GM12878 (cell line): ENCODE data around the gene AATF. TPM values are rescaled to one million over a fixed set of nuclear protein-coding genes. Genes with fewer than 3 reads are reported as not detected.

ENCODE experiments used
- ATAC-seq: fragments of 200-7000 bp; cut with Tn5 transposase; 3 replicates; pipeline ENCODE4 v1.9.1; 2020; ENCODE audit warnings: mild to moderate bottlenecking, moderate library complexity
- BruUV-seq: library from RNA; stranded (reverse); fragments of 400-500 nt; replicated peaks from 2 replicates; lab custom pipeline; 2021; lab: Mats Ljungman, UMichigan
- CTCF ChIA-PET: fragments of 300-600 bp; sonication (Branson Sonifier 250); formaldehyde crosslinking; extraction: SDS; loops from one replicate; lab custom pipeline; 2021; ENCODE audit warnings: inconsistent platforms; lab: Yijun Ruan, JAX
- POLR2A ChIA-PET: fragments of 350-600 bp; formaldehyde crosslinking; extraction: SDS; loops from one replicate; lab custom pipeline; 2021; ENCODE audit warnings: inconsistent platforms; lab: Charles Lee
- RAD21 ChIA-PET: fragments of 300-600 bp; sonication (Branson Sonifier 250); formaldehyde crosslinking; loops from one replicate; lab custom pipeline; 2023; ENCODE audit warnings: antibody characterized with exemption; ENCODE audit not compliant: unreplicated experiment; lab: Charles Lee
- SMC1A ChIA-PET: fragments of 300-600 bp; sonication (Branson Sonifier 250); formaldehyde crosslinking; loops from one replicate; lab custom pipeline; 2023; ENCODE audit not compliant: unreplicated experiment, uncharacterized antibody; lab: Charles Lee
- DNase-seq: peaks from one replicate; pipeline ENCODE4 v3.0.0-alpha.2; 2011; ENCODE audit warnings: low read depth, low spot score
- FAIRE-seq: peaks from 3 replicates; lab custom pipeline; 2011; peaks lifted over from hg19 to GRCh38; lab: Jason Lieb, UNC
- H2AFZ ChIP-seq: 2 replicates; pipeline ENCODE4 v1.6.0; 2011; ENCODE audit warnings: low read depth, low read length, control low read depth; ENCODE audit not compliant: control insufficient read depth
- H3K27ac ChIP-seq: 2 replicates; pipeline ENCODE4 v1.5.1; 2011; ENCODE audit warnings: control low read depth; ENCODE audit not compliant: control insufficient read depth, insufficient read depth
- H3K27me3 ChIP-seq, 2 experiments: replicated peaks in 1 of 2; 2 replicates each; pipeline versions ENCODE4 v1.6.0 to v1.6.1; 2011; ENCODE audit warnings: low read length in 1 of 2; ENCODE audit not compliant: control insufficient read depth in 2 of 2, insufficient read depth in 2 of 2
- H3K36me3 ChIP-seq, 2 experiments: 2 replicates each; pipeline ENCODE4 v1.5.1; 2011; ENCODE audit warnings: low read length in 1 of 2; ENCODE audit not compliant: control insufficient read depth in 2 of 2, insufficient read depth in 2 of 2
- H3K4me1 ChIP-seq: 2 replicates; pipeline ENCODE4 v1.6.1; 2011; ENCODE audit warnings: mild to moderate bottlenecking, low read length, moderate library complexity, mixed read lengths; ENCODE audit not compliant: control insufficient read depth, insufficient read depth
- H3K4me2 ChIP-seq: 2 replicates; pipeline ENCODE4 v1.6.0; 2011; ENCODE audit warnings: control low read depth; ENCODE audit not compliant: control insufficient read depth, insufficient read depth
- H3K4me3 ChIP-seq: fragments of 200-600 bp; sonication (generic); 2 replicates; pipeline ENCODE4 v1.5.1; 2016
- H3K79me2 ChIP-seq: 2 replicates; pipeline ENCODE4 v1.6.0; 2011; ENCODE audit warnings: low read length; ENCODE audit not compliant: control insufficient read depth, insufficient read depth
- H3K9ac ChIP-seq: 2 replicates; pipeline ENCODE4 v1.8.0; 2011; ENCODE audit warnings: low read length, control low read depth, mixed read lengths; ENCODE audit not compliant: control insufficient read depth, insufficient read depth
- H3K9me3 ChIP-seq: replicated peaks from 3 replicates; pipeline ENCODE4 v1.5.1; 2011; ENCODE audit warnings: mild to moderate bottlenecking, low read length; ENCODE audit not compliant: control insufficient read depth, insufficient read depth
- H4K20me1 ChIP-seq: 2 replicates; pipeline ENCODE4 v1.6.0; 2011; ENCODE audit not compliant: control insufficient read depth, insufficient read depth
- CEBPZ ChIP-seq: fragments of 150-350 bp; IDR thresholded peaks from 2 replicates; pipeline ENCODE4 v1.6.1; 2016; ENCODE audit warnings: low read depth, low read length
- CREB1 ChIP-seq: IDR thresholded peaks from 2 replicates; pipeline ENCODE4 v1.6.1; 2012; ENCODE audit warnings: low read depth, mild to moderate bottlenecking, inconsistent platforms
- ESRRA ChIP-seq: IDR thresholded peaks from 2 replicates; pipeline ENCODE4 v1.6.1; 2012; ENCODE audit warnings: mild to moderate bottlenecking, low read length, improper control_type of control experiment
- IKZF1 ChIP-seq: fragments of 450-650 bp; conservative IDR thresholded peaks from 2 replicates; pipeline ENCODE4 v1.6.1; 2017; ENCODE audit warnings: antibody characterized with exemption, mild to moderate bottlenecking
- TCF7 ChIP-seq: IDR thresholded peaks from 2 replicates; pipeline ENCODE4 v1.6.1; 2014; ENCODE audit warnings: antibody characterized with exemption, borderline replicate concordance
- ZNF622 ChIP-seq: fragments of 450-650 bp; IDR thresholded peaks from 2 replicates; pipeline ENCODE4 v1.6.1; 2017; ENCODE audit warnings: mild to moderate bottlenecking, inconsistent platforms
- WGBS: methylation state at CpG from one replicate; pipeline ENCODE4 v1.1.6; 2016; ENCODE audit warnings: low lambda C conversion rate; ENCODE audit not compliant: insufficient replicate concordance, insufficient coverage; ENCODE audit errors: missing lambda C conversion rate; 5-methylcytosine and 5-hydroxymethylcytosine counted together
- in situ Hi-C: fragments of 300-500 bp; cut with MboI; formaldehyde crosslinking; loops from 9 replicates; pipeline ENCODE4 v1.14.3; 2018; ENCODE audit warnings: mixed read lengths
- intact Hi-C: fragments of 100-400 bp; cut with micrococcal nuclease; formaldehyde crosslinking; loops from one replicate; pipeline ENCODE4 v1.14.2; 2022; ENCODE audit not compliant: unreplicated experiment
- polyA plus RNA-seq, 11 experiments: library from polyadenylated mRNA; depleted of rRNA in 4 of 11; unstranded in 6 of 11; stranded (reverse) in 5 of 11; fragments of >200 nt; fragmentation: Nextera tagmentation in 4 of 11; fragmentation: Illumina TruSeq in 1 of 11; extraction: Ambion mirVana in 4 of 11; extraction: Trizol in 1 of 11; gene quantifications; 1 replicate in 1 of 11; 2 replicates in 10 of 11; pipeline versions ENCODE4 v1.2.1 to v1.2.3, GENCODE V29; 2011 to 2016; ENCODE audit warnings: inconsistent platforms in 2 of 11, missing spikeins in 2 of 11, low read depth in 1 of 11
- total RNA-seq, 4 experiments: library from RNA; depleted of rRNA in 3 of 4; stranded (reverse); fragments of >200 nt in 3 of 4; fragmentation: Illumina TruSeq in 1 of 4; extraction: Trizol in 1 of 4; gene quantifications; 2 replicates each; pipeline versions ENCODE4 v1.2.1 to v1.2.3, GENCODE V29; 2013 to 2021

Gene AATF
- total and polyA plus RNA-seq, 10 of the 15 experiments (the other 5 are each of a cell fraction or from before 2014, with no cell fraction given) = 36.8 to 110 (median 77.9) TPM

GRCh38 chr17:37060928-37061327 lies 112.2 kb downstream of the AATF start:
- Histone ChIP-seq H3K9ac (no peak overlapping the region), H2AFZ (no peak overlapping the region), H3K79me2 (no peaks in the 10 kb centered on the region), H3K4me3 (no peak overlapping the region), H3K4me1 (no peaks in the 10 kb centered on the region), H4K20me1 (no peaks in the 10 kb centered on the region), H3K36me3 (peaks cover 0 to 1% of the 10 kb centered on the region in 2 experiments; a peak in 1 of 4 replicates), H3K27me3 (no peaks in the 10 kb centered on the region), H3K4me2 (no peak overlapping the region), H3K27ac (no peak overlapping the region), H3K9me3 (no peaks in the 10 kb centered on the region)
- FAIRE-seq = no peak
- CTCF ChIA-PET = interaction anchor here (1.0 to 1.2 kb wide), 3 partner anchors 13 to 427 kb away, joined by 3 to 5 read pairs (median 3); no protein-coding TSS in a partner anchor
- POLR2A ChIA-PET = interaction anchor here (0.5 kb wide), 1 partner anchor 162 kb away, joined by 3 read pairs; no protein-coding TSS in a partner anchor
- WGBS = 72% methylated on average over 7 of the region's 7 CpGs
- SMC1A ChIA-PET = no interaction called here
- intact Hi-C loops = no loop called here
- TF ChIP-seq IKZF1 = no peak
- no peak for TF ChIP-seq ESRRA
- no peak for TF ChIP-seq TCF7
- no peak for TF ChIP-seq CEBPZ
- no peak for TF ChIP-seq CREB1
- TF ChIP-seq ZNF622 = no peak
- DNase-seq = no peak
- no TSS peak for BruUV-seq
- in situ Hi-C loops = loop anchor here (25.0 kb wide), 1 partner anchor 449 kb away; the partner anchor contains the start of gene MRM1
- no peak for ATAC-seq
- RAD21 ChIA-PET = no interaction called here
